Superior temporal gyrus (tissue), 1 donor: ENCODE data around the gene RAD52.

ENCODE experiments used
- DNase-seq: peaks from one replicate; pipeline ENCODE4 v3.0.0-alpha.2; 2016; ENCODE audit errors: extremely low spot score

Gene RAD52

GRCh38 chr12:949453-950191 lies at the start of gene RAD52:
Gene RAD52, minus strand, starts transcription at chr12:949694. Its CDS starts 16,636 bp downstream, at chr12:933058.
- peak; percentile 99 for DNase-seq

- DNase-seq, result no peak
Measured at GRCh38 chr12:998020-998874, 48.8 kb upstream of the RAD52 start.

- no peak for DNase-seq
Measured at GRCh38 chr12:997505-997904, 48.0 kb upstream of the RAD52 start.

DNA sequence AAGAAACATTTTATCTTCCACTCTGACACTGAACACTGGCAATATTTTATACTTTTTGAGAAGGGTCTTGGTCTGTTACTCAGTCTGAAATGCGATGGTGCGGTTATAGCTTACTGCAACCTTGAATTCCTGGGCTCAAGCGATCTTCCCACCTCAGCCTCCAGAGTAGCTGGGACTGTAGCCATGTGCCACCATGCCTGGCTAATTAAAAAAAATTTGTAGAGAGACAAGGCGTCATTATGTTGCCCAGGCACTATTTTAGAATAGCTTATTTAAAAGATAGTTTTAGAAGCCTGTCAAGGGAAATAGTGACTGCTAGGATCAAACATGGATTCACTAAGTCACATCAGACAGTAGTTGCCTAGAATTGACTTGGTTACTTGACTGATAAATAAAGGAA lies 47.4 kb upstream of the RAD52 start:
- DNase-seq, result no peak

GRCh38 chr12:992647-993046 lies 43.2 kb upstream of the RAD52 start:
- DNase-seq, result no peak

GRCh38 chr12:991350-992333 lies 42.1 kb upstream of the RAD52 start:
- peak; percentile 33 for DNase-seq

GRCh38 chr12:990661-991349 lies 41.3 kb upstream of the RAD52 start, which contains the start of gene ERC1:
Gene ERC1, plus strand, starts transcription at chr12:991223. Its CDS starts 36,681 bp downstream, at chr12:1027904.
- DNase-seq, result peak; percentile 82

DNA sequence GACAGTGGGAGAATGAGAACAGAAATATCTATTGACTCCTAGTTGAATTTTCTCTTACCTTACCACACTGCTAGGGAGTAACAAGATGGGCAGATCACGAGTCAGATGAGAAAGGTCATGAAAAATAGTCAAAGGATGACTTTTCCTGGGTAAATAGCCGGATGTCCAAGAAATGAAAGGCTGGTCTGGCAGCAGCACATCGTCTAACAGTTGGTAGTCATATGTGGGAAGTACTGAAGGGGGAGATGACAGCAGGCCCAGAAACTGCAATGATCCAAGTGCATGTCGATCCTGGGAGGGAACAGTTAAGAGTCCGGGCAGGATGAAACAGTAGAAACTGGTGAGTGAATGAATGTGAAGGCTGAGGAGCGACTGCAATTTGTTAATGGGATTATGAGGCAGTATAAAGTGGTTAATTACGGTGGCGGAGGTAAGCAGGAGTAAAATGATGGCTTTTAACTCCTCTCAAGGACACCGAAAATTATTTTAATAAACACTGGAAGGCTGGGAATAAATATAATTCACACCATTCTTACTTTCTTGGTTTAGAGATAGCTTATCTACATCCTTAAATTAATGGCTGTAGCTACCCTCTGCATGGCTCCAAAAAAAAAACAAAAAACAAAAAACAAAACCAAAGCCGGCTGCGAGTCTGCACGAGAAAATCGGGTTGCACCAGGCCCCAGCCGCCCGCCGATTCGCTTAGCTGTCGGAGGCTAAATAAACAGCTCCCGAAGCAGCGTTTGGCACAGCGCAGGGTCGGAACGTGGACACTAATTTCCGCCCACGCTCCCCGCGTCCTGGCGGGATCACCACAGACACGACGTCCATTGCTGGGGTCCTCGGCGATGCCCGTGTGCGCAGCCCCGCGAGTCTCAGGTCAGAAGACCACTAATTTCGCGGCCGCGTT lies 40.5 kb upstream of the RAD52 start:
- peak; percentile 76 for DNase-seq

- DNase-seq, result no peak
Measured at GRCh38 chr12:989051-989450, 39.6 kb upstream of the RAD52 start.

GRCh38 chr12:988646-989045 lies 39.2 kb upstream of the RAD52 start:
- no peak for DNase-seq

GRCh38 chr12:981961-982360 lies 32.5 kb upstream of the RAD52 start:
- DNase-seq, result no peak

DNA sequence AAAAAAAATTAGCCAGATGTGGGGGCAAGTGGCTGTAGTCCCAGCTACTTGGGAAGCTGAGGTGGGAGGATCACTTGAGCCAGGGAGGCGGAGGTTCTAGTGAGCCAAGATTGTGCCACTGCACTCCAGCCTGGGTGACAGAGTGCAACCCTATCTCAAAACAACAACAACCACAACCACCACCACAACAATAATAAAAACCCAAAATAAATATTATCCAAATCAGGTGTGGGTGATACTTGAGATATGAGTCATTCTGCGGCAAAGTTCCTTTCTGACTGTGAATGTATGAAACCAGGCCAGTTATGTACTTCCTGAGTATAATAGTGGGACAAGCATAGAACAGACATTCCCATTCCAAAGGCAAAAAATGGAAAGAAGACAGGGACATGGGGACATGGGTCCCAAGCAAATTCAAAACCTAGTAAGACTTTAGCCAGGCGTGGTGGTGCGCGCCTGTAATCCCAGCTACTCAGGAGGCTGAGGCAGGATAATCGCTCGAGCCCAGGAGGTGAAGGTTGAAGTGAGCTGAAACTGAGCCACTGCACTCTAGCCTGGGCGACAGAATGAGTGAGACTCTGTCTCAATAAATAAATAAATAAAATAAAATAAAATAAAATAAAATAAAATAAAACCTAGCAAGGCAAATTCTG lies 31.8 kb upstream of the RAD52 start:
- no peak for DNase-seq

DNA sequence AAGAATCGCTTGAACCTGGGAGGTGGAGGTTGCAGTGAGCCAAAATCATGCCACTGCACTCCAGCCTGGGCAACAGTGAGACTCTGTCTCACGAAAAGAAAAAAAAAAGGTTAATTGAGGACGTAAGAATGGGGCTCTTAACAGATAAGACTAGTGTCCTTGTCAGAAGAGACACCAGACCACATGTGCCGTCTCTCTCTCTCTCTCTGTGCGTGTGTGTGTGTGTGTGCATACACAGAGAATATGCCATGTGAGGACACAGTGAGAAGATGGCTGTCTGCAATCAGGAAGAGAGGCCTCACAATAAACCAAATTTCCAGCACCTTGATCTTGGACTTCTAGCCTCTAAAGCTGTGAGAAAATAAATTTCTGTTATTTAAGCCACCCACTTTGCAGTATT lies 29.9 kb upstream of the RAD52 start:
- no peak for DNase-seq

DNA sequence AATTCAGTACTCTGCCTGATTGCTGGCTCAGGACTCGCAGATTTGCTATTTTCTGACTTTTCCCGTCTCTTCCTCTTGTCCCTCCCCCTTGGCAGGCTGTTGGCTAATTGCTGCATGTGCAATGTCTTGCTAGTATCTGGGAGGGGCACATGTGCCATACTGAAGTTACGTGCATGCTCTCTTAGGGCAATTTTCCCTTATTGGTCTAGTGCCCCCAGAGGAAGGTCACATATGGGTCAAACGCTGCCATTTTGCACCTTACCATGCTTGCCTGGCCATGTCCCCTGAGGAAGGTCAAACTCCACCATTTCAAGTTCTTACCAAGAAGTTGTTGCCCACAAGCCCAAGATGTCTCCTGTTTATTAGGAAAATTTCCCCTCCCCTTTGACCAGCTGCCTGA lies 27.7 kb upstream of the RAD52 start:
- no peak for DNase-seq

DNA sequence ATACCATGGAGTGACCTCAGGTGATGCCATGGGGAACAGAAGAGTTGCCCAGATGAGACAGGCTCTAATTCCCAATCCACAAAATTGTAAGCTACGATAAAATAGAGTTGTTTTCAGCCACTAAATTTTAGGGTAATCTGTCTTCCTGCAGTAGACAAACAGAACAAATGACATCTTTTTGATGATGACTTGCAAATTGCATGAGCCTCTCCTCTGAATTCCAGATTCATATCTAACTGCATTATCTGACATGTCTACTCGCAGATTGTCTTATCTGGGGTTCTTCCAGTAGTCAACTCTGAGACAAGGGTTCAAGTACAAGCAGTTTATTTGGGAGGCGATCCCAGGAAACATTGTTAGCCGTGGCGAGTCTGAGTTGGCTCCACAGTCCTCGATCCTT lies 27.1 kb upstream of the RAD52 start:
- no peak for DNase-seq

DNA sequence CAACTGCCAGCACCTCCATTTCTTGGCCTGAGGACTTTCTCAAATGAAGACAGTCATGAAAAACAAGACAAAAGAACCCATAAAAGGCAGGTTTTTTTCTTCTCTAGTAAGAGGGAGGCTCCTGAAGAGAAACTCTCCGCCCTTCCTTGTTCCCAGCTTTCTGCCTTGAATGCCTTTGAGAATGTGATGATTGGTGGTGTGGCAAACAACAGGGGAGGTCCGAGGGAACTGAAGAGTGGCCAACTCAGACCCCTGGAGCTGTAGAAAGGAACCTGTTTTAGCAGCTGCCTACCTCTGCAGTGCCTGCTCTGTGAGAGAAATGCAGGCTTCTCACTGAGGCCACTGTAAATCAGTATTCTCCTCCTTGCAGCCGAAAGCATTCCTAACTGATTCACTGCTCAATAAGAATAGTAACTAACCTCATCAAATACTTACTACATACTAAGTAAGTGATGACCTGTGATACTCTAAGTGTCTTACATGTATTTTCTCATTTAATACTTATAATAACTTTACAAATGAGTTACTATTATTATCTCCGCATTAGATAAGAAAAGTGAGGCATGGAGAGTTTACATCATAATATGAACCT lies 24.9 kb upstream of the RAD52 start:
- no peak for DNase-seq

- no peak for DNase-seq
Measured at GRCh38 chr12:971991-972390, 22.5 kb upstream of the RAD52 start.

DNA sequence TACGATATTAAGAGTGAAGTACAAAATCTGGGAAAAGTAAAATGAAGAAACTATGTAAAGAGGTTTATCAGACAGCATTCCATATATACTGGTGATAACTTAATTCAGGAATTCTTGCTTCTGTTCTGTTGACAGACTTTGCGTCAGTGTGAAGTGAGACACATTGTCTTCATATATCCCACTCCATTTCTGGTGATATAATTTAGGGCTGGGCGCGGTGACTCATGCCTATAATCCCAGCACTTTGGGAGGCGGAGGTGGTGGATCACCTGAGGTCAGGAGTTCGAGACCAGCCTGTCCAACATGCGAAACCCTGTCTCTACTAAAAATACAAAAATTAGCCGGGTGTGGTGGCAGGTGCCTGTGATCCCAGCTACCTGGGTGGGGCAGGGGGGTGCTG lies 20.3 kb upstream of the RAD52 start:
- no peak for DNase-seq

DNA sequence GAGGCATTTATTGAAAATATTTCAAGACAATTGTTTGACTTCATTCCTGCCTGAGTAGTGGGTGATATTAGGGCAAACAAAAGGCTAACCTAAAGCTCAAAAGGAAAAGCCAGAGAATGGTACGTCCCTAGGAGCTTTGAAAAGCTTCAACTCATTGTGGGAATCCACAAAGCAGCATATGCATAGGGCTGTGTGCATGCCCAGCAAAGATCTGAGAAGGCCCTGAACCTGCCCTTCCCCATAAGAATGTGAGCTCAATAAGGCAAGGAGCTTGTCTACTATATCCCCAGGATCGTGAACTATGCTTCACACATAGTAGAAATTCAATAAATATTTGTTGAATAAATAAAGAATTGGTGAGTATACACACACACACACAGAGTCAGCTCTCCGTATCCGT lies 19.1 kb upstream of the RAD52 start:
- DNase-seq, result no peak
